H1 (cell line): Measurements from ENCODE around the gene SCAMP5. TPM values are rescaled to one million over a fixed set of nuclear protein-coding genes. Genes with fewer than 3 reads are reported as not detected.

Experiments
- ATF3 ChIP-seq: IDR thresholded peaks from 2 replicates; pipeline ENCODE4 v1.6.1; 2011; ENCODE audit warnings: low read depth, mild to moderate bottlenecking, low read length; ENCODE audit not compliant: insufficient read depth
- BCL11A ChIP-seq, 2 experiments: IDR thresholded peaks; one replicate each; pipeline ENCODE4 v1.6.1; 2011; ENCODE audit warnings: low read depth in 2 of 2, low read length in 2 of 2, mild to moderate bottlenecking in 2 of 2
- CHD1 ChIP-seq: IDR thresholded peaks from 2 replicates; pipeline ENCODE4 v1.6.1; 2012; ENCODE audit warnings: low read depth, low read length, improper control_type of control experiment
- CTBP2 ChIP-seq: IDR thresholded peaks from 2 replicates; pipeline ENCODE4 v1.7.0; 2011; ENCODE audit warnings: borderline replicate concordance, mild to moderate bottlenecking, moderate library complexity, mixed read lengths, low read length; ENCODE audit not compliant: insufficient read depth, insufficient read length
- E2F6 ChIP-seq: IDR thresholded peaks from 2 replicates; pipeline ENCODE4 v1.6.1; 2012; ENCODE audit warnings: inconsistent platforms
- EGR1 ChIP-seq: IDR thresholded peaks from 2 replicates; pipeline ENCODE4 v1.6.1; 2011; ENCODE audit warnings: low read depth, low read length, borderline replicate concordance
- FOSL1 ChIP-seq: IDR thresholded peaks from 2 replicates; pipeline ENCODE4 v1.6.1; 2011; ENCODE audit warnings: mild to moderate bottlenecking, low read depth, low read length, moderate library complexity; ENCODE audit not compliant: insufficient read depth
- HDAC2 ChIP-seq, 2 experiments: fragments of 300-600 bp in 1 of 2; sonication (generic) in 1 of 2; IDR thresholded peaks; 2 replicates each; pipeline ENCODE4 v1.6.1; 2011 to 2012; ENCODE audit warnings: low read depth in 2 of 2, low read length in 2 of 2, mild to moderate bottlenecking in 2 of 2, moderate library complexity in 2 of 2, borderline replicate concordance in 1 of 2, inconsistent platforms in 1 of 2
- KDM4A ChIP-seq: IDR thresholded peaks from one replicate; pipeline ENCODE4 v1.7.1; 2012; ENCODE audit warnings: low read depth, mild to moderate bottlenecking, moderate library complexity, low read length, inconsistent platforms; ENCODE audit not compliant: severe bottlenecking
- MAX ChIP-seq: IDR thresholded peaks from 2 replicates; pipeline ENCODE4 v1.6.1; 2012; ENCODE audit warnings: inconsistent platforms
- NRF1 ChIP-seq: IDR thresholded peaks from 2 replicates; pipeline ENCODE4 v1.6.1; 2011; ENCODE audit warnings: mild to moderate bottlenecking, low read depth, low read length, improper control_type of control experiment
- POU5F1 ChIP-seq: IDR thresholded peaks from 2 replicates; pipeline ENCODE4 v1.6.1; 2011; ENCODE audit warnings: low read depth, mild to moderate bottlenecking, low read length, moderate library complexity
- RAD21 ChIP-seq, 2 experiments: IDR thresholded peaks in 1 of 2; conservative IDR thresholded peaks in 1 of 2; 2 replicates each; pipeline ENCODE4 v1.6.1; 2011; ENCODE audit warnings: low read depth in 2 of 2, low read length in 2 of 2, improper control_type of control experiment in 1 of 2, inconsistent platforms in 1 of 2, mild to moderate bottlenecking in 1 of 2, moderate library complexity in 1 of 2
- RFX5 ChIP-seq: IDR thresholded peaks from 2 replicates; pipeline ENCODE4 v1.6.1; 2011; ENCODE audit warnings: low read depth, low read length, improper control_type of control experiment, borderline replicate concordance
- SAP30 ChIP-seq: fragments of 300-600 bp; sonication (generic); IDR thresholded peaks from 2 replicates; pipeline ENCODE4 v1.7.1; 2012; ENCODE audit warnings: low read length, moderate library complexity, mild to moderate bottlenecking, inconsistent platforms; ENCODE audit not compliant: insufficient read depth, insufficient replicate concordance
- SIN3A ChIP-seq, 2 experiments: IDR thresholded peaks in 1 of 2; conservative IDR thresholded peaks in 1 of 2; 2 replicates each; pipeline ENCODE4 v1.6.1; 2011 to 2012; ENCODE audit warnings: low read length in 2 of 2, improper control_type of control experiment in 1 of 2, low read depth in 1 of 2, mild to moderate bottlenecking in 1 of 2
- SIRT6 ChIP-seq: IDR thresholded peaks from one replicate; pipeline ENCODE4 v1.7.1; 2012; ENCODE audit warnings: low read length, inconsistent platforms
- SP4 ChIP-seq: IDR thresholded peaks from 2 replicates; pipeline ENCODE4 v1.6.1; 2012; ENCODE audit warnings: low read length, inconsistent platforms
- SUZ12 ChIP-seq: fragments of 200-600 bp; sonication (generic); IDR thresholded peaks from 2 replicates; pipeline ENCODE4 v1.6.1; 2012; ENCODE audit warnings: mild to moderate bottlenecking, inconsistent platforms, low read length, moderate library complexity, mixed read lengths
- TAF1 ChIP-seq: IDR thresholded peaks from 2 replicates; pipeline ENCODE4 v1.6.1; 2011; ENCODE audit warnings: mild to moderate bottlenecking, low read depth, low read length
- YY1 ChIP-seq: IDR thresholded peaks from 2 replicates; pipeline ENCODE4 v1.6.1; 2011; ENCODE audit warnings: low read depth, mild to moderate bottlenecking, low read length
- polyA plus RNA-seq, 7 experiments: library from polyadenylated mRNA; depleted of rRNA in 3 of 7; stranded (reverse) in 5 of 7; unstranded in 2 of 7; fragments of >200 nt in 5 of 7; fragments of 200-250 nt in 2 of 7; gene quantifications; 1 replicate in 5 of 7; 2 replicates in 1 of 7; 4 replicates in 1 of 7; pipeline versions ENCODE4 v1.2.1 to v1.2.3, GENCODE V29; 2011 to 2013; ENCODE audit warnings: missing spikeins in 2 of 7, mixed read lengths in 2 of 7
- total RNA-seq: library from RNA; stranded (reverse); fragmentation: NEBNext Ultra II Directional; extraction: Animal tissue kit (Norgen Biotek cat#: 25700); gene quantifications from 2 replicates; pipeline ENCODE4 v1.2.1, GENCODE V29; 2021

Gene SCAMP5
- total and polyA plus RNA-seq, 2 of the 8 experiments (the other 6 are each of a cell fraction or from before 2014, with no cell fraction given): 55.4 to 94.7 TPM

- TF ChIP-seq CTBP2: no peak
- TF ChIP-seq BCL11A (IDR thresholded peaks at IDR 0.05; ENCODE audit: low read depth in 2 of 2, low read length in 2 of 2): no peak
- TF ChIP-seq RAD21 (IDR thresholded peaks at IDR 0.05 in 1 of 2, conservative IDR thresholded peaks at IDR 0.05 in 1 of 2; ENCODE audit: low read depth in 2 of 2, low read length in 2 of 2): peak in 1 of 2 experiments; percentile 5; a peak in 1 of 4 replicates
- TF ChIP-seq TAF1: no peak
- TF ChIP-seq FOSL1: no peak
- no peak for TF ChIP-seq POU5F1
- TF ChIP-seq SP4: 0 out of 2 replicates have a peak, but pooled peaks have one; percentile 27
- TF ChIP-seq HDAC2 (IDR thresholded peaks at IDR 0.05; ENCODE audit: borderline replicate concordance in 1 of 2, low read depth in 2 of 2, low read length in 2 of 2): peak in 1 of 2 experiments; percentile 3; a peak in 1 of 4 replicates
- peak; percentile 99 for TF ChIP-seq MAX
- 0 out of 2 replicates have a peak, but pooled peaks have one; percentile 47 for TF ChIP-seq YY1
- peak; percentile 72 for TF ChIP-seq ATF3
- peak; percentile 98 for TF ChIP-seq E2F6
- peak; percentile 98 for TF ChIP-seq KDM4A
- no peak for TF ChIP-seq SIRT6
- no peak for TF ChIP-seq NRF1
- TF ChIP-seq CHD1: no peak
- no peak for TF ChIP-seq EGR1
- 0 out of 4 replicates have a peak, but pooled peaks of 1 of the 2 experiments have one; percentile 8 for TF ChIP-seq SIN3A (conservative IDR thresholded peaks at IDR 0.05 in 1 of 2, IDR thresholded peaks at IDR 0.05 in 1 of 2; ENCODE audit: low read depth in 1 of 2, low read length in 2 of 2)
- TF ChIP-seq SUZ12: no peak; the same call in 1 of the 2 replicates
- TF ChIP-seq RFX5: no peak
- no peak for TF ChIP-seq SAP30
Observed at GRCh38 chr15:74955796-74956647, 39.3 kb upstream of the SCAMP5 start (continued).
